GM12801 (cell line): ENCODE results near the gene NRDE2.

ENCODE experiments used
- TF ChIP-seq, protein P1 (sequence below): IDR thresholded peaks from one replicate; pipeline ENCODE4 v1.5.1; 2011; ENCODE audit warnings: control low read depth; ENCODE audit not compliant: insufficient read length; ENCODE audit errors: extremely low read depth

Gene NRDE2

DNA sequence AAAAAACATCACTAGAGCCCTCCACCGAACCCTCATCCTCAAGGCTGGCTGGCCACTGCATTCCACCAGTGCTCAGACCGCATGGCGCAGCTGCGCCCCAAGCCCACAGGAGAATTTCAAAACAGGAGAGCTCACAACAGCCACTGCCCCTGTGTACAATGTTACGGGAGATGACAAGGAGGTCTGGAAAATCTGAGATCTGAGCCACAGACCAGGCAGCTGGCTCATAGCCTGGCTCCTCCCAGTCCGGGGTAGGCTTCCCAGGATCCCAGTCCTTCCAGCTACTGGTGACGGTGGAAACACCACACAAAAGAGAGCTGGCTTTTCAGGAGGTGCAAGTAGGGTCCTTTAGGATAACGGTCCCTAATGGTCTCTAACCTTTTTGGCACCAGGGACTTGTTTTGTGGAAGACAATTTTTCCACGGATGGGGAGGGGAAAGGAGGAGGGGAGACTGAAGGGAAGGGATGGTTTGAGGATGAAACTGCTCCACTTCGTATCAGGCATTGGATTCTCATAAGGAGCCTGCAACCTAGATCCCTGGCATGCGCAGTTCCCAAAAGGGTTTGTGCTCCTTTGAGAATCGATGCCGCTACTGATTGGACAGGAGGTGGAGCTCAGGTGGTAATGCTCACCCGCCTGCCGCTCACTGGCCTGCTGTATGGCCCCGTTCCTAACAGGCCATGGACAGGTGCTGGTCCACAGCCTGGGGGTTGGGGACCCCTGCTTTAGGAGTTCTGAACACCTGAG is 23.0 kb upstream of the NRDE2 start:
- TF ChIP-seq, protein P1, sequence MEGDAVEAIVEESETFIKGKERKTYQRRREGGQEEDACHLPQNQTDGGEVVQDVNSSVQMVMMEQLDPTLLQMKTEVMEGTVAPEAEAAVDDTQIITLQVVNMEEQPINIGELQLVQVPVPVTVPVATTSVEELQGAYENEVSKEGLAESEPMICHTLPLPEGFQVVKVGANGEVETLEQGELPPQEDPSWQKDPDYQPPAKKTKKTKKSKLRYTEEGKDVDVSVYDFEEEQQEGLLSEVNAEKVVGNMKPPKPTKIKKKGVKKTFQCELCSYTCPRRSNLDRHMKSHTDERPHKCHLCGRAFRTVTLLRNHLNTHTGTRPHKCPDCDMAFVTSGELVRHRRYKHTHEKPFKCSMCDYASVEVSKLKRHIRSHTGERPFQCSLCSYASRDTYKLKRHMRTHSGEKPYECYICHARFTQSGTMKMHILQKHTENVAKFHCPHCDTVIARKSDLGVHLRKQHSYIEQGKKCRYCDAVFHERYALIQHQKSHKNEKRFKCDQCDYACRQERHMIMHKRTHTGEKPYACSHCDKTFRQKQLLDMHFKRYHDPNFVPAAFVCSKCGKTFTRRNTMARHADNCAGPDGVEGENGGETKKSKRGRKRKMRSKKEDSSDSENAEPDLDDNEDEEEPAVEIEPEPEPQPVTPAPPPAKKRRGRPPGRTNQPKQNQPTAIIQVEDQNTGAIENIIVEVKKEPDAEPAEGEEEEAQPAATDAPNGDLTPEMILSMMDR, result no peak

DNA sequence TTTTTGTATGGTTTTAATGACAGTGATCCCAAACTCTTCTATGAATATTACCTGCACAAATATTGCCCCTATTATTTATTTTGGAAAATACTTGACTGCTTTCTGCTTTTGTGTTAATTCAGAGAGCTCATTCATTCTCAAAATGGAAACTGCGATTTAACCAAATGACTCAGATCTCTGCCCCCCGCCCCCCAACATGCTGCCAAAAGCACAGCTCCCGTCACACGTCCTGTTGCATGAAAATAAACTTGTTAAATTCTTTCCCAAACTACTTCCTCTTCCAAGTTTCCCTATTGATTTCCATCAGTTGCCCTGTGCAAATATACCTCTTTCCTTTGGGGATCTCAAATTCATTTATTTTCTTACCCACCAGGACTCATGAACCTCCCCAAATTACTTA is 18.0 kb upstream of the NRDE2 start:
- TF ChIP-seq, protein P1, result no peak

DNA sequence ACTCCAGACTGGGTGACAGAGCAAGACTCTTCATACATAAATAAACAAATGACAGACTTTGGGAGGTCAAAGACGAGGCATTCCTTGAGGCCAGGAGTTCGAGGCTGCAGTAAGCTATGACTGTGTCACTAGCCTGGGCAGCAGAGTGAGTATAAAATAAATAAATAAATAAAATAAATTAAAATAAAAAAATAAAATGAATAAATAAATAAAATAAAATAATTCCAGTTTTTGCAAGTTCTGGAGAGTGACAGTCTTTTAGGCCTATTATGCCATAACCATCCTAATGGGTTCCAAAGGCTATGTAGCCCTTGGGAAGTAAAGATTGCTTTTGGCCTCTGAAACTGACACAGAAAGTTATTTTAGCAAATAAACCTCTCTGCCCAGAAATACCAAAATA is 16.5 kb upstream of the NRDE2 start:
- TF ChIP-seq, protein P1, result no peak

DNA sequence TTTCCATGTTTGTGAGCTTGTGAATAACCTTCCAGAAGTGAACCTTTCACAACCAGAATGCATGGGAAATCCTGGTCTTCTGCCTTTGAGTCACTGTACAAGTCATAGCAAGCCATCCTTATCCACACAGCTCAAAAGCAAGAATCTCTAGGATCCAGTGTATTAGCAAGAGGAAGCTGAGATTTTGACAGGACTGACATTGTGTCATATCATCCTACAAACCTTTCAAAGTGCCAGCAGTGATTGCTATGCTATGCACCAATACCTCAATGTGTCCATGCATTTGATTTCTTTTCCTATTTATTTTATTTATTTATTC is 13.5 kb upstream of the NRDE2 start:
- TF ChIP-seq, protein P1, result no peak

DNA sequence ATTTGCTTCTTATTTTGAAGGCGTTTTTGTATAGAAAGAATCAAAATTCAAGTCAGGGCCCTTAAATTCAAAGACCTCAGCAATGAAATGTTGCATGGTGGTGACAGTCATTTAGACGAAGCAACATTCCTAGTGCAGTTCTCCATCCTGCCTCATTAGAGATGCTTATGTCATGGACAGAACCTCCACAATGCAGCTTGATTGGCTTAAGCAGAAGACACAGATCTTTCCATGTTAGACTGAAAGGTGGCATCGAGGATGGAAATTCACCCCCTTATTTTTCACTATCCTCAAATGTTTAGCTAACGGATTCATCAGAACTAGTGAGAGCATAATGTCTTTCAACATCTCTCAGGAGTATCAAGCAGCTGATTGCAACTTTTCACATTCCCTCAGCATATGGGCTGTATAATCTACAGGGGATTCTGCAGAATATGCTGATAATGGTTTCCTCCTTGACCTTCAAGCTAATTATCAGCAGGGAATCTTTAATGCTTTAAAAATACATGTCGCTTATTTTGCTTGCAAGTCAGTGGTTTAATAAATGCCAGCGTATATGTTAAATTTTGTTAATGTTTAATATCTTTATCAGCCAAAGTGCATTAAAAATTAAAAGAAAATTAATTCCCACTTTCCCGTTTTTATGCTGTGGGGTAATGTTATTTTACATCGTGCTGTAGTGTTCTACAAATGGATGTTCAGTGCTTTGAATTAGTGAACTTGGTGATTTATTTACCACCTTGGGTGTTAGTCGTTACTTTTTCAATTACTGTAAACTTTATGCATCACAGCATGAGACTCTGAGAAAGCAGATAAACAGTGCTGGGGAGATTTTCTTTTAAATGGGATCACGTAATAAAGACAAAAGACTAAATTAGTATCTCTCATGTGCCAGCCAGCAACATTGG is 12.8 kb upstream of the NRDE2 start:
- TF ChIP-seq, protein P1, result no peak

DNA sequence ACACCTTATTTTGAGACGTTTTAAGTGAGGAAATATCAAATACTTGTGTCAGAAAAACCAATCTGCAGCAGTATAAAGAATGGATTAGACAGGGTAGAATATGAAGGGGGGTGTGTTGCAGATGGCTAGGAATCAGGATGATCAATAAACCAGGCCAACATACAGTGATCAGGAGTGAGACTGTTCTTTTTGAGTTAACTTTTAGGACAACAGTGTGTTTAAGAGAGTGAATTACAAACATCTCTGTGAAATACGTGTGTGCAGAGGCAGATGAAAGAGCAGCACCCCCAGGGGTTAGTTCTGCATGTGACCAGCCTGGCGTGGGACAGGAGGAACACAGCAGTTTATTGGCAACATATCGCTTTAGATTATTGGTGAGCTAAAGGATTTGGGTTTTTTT is 10.6 kb upstream of the NRDE2 start:
- TF ChIP-seq, protein P1, result no peak

DNA sequence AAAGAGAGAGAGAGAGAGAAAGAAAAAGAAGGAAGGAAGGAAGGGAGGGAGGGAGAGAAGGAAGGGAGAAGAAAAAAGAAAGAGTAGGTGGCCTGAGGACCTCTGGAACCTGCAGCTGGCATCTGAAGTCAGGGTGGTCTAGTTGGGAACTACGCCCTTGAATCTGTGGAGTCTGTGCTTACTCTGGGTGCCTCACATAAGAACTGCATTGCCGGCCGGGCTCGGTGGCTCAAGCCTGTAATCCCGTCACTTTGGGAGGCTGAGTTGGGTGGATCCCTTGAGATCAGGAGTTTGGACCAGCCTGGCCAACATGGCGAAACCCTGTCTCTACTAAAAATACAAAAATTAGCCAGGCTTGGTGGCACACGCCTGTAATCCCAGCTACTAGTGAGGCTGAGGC is 10.0 kb upstream of the NRDE2 start:
- TF ChIP-seq, protein P1, result no peak
